ENCODE data around the gene GRK5. TPM values are rescaled to one million over a fixed set of nuclear protein-coding genes. Genes with fewer than 3 reads are reported as not detected.

GRK5 gene
- polyA plus RNA-seq, 1 experiment, result 20.8 TPM

GRCh38 chr10:119367841-119368549 lies 160.6 kb downstream of the GRK5 start:
- CTCF ChIA-PET, result interaction anchor here (1.2 to 1.5 kb wide), 2 partner anchors 35 to 161 kb away, joined by 4 read pairs; no protein-coding TSS in a partner anchor
- Histone ChIP-seq H3K36me3 (ENCODE audit: control insufficient read depth, insufficient read depth, low read length) (no peaks in the 10 kb centered on the region), H3K27me3 (ENCODE audit: control insufficient read depth, insufficient read depth, low read length) (no peaks in the 10 kb centered on the region), H3K4me3 (ENCODE audit: low read depth, low read length) (no peak overlapping the region)
- DNase-seq (ENCODE audit: low read depth), result no peak
- no peak for TF ChIP-seq CTCF (IDR thresholded peaks at IDR 0.05; ENCODE audit: insufficient read depth, low read depth, low read length)
- POLR2A ChIA-PET, result no interaction called here

DNA sequence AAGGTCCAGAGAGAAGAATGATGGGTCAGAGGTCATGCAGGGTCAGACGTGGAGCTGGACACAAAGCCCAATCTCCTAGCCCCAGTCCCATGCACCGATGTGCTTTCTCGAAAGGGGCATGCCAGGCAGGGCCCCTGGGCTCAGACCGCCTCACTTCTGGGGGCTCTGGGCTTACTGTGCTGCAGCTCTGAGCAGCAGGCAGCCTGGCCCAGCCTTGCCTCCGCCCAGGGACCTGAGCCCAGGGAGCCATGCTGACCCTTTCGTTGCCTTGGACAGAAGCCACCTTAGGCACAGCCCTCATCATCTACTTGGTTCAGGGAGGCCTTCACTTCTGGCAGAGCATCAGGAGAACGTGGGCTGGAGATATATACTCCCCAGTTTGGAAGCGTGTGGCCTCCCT lies 161.2 kb downstream of the GRK5 start:
- ChIA-PET CTCF (interaction anchor here (1.2 to 1.5 kb wide), 2 partner anchors 36 to 162 kb away, joined by 4 read pairs; no protein-coding TSS in a partner anchor), POLR2A (no interaction called here)
- Histone ChIP-seq H3K27me3 (ENCODE audit: control insufficient read depth, insufficient read depth, low read length) (no peaks in the 10 kb centered on the region), H3K36me3 (ENCODE audit: control insufficient read depth, insufficient read depth, low read length) (no peaks in the 10 kb centered on the region), H3K4me3 (ENCODE audit: low read depth, low read length) (no peak overlapping the region)
- DNase-seq (ENCODE audit: low read depth), result no peak
- TF ChIP-seq CTCF (IDR thresholded peaks at IDR 0.05; ENCODE audit: insufficient read depth, low read depth, low read length), result no peak

GRCh38 chr10:119368991-119369869 lies 161.9 kb downstream of the GRK5 start:
- TF ChIP-seq CTCF (IDR thresholded peaks at IDR 0.05; ENCODE audit: insufficient read depth, low read depth, low read length), result no peak
- Histone ChIP-seq H3K4me3 (ENCODE audit: low read depth, low read length) (no peak overlapping the region), H3K27me3 (ENCODE audit: control insufficient read depth, insufficient read depth, low read length) (no peaks in the 10 kb centered on the region), H3K36me3 (ENCODE audit: control insufficient read depth, insufficient read depth, low read length) (no peaks in the 10 kb centered on the region)
- CTCF ChIA-PET, result interaction anchor here (1.1 to 1.5 kb wide), 3 partner anchors 16 to 162 kb away, joined by 3 to 4 read pairs (median 4); no protein-coding TSS in a partner anchor
- no peak for DNase-seq (ENCODE audit: low read depth)
- POLR2A ChIA-PET, result no interaction called here

GRCh38 chr10:119370111-119370741 lies 162.9 kb downstream of the GRK5 start:
- peak; percentile 87 for DNase-seq (ENCODE audit: low read depth)
- peak overlapping the region; percentile 14; the same call in 1 of the 2 replicates for H3K4me3 ChIP-seq (ENCODE audit: low read depth, low read length)
- no peaks in the 10 kb centered on the region for H3K36me3 ChIP-seq (ENCODE audit: control insufficient read depth, insufficient read depth, low read length)
- POLR2A ChIA-PET, result interaction anchor here (0.6 kb wide), 1 partner anchor 58 kb away, joined by 7 read pairs; no protein-coding TSS in a partner anchor
- H3K27me3 ChIP-seq (ENCODE audit: control insufficient read depth, insufficient read depth, low read length), result no peaks in the 10 kb centered on the region
- CTCF ChIA-PET, result interaction anchor here (0.9 to 2.8 kb wide), 5 partner anchors 15 to 170 kb away, joined by 3 to 16 read pairs (median 4); partner anchors contain the start of gene GRK5
- TF ChIP-seq CTCF (IDR thresholded peaks at IDR 0.05; ENCODE audit: insufficient read depth, low read depth, low read length), result no peak

All from BJ (cell line).